ENCODE results near the gene GP1BB.

- no peak for TF ChIP-seq POLR2A (IDR thresholded peaks at IDR 0.05; ENCODE audit: low read length)
- no peak for TF ChIP-seq GATA1 (IDR thresholded peaks at IDR 0.05; ENCODE audit: low read depth, low read length)
Observed at GRCh38 chr22:19723983-19724827, 866 bp downstream of the GP1BB start.
